NCI-H82 treated with DMSO at 0.1 percent for 48 hours (cell line): ENCODE data around the gene PIWIL4.

Source experiments
- DNase-seq: peaks from one replicate; lab custom pipeline; 2025; ENCODE audit not compliant: unreplicated experiment; lab: John Stamatoyannopoulos, UW

The PIWIL4 gene

GRCh38 chr11:94635072-94635471, 67.9 kb downstream of the PIWIL4 start:
- DNase-seq = no peak

DNA sequence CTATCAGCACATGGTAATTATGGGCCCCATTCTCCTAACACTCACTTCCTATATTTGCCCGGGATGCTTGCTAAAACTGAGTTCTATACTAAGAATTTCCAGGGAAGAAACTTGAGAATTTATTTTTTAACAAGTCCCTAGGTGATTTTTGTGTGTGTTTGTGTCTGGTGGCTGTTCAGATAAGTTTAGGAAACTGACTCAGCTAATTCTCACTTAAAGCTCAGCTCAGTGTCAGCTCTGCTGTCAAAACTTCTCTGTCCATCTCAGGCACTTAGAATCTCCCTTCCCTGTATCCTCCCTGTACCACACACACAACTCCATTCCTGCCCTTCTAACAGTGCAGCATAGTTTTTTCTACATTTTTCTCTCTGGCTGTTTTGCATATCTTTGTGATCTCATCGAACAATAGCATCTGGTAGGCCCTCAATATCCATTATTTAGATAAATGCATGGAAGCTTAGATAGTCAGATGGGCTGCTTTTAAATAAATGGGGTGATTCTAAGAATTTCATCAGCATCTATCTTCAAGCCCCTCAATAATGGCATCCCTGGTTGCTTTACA, 69.3 kb downstream of the PIWIL4 start:
- DNase-seq = no peak

GRCh38 chr11:94638301-94638901, 71.2 kb downstream of the PIWIL4 start:
- DNase-seq = no peak

GRCh38 chr11:94638902-94639373, 71.8 kb downstream of the PIWIL4 start:
- no peak for DNase-seq

DNA sequence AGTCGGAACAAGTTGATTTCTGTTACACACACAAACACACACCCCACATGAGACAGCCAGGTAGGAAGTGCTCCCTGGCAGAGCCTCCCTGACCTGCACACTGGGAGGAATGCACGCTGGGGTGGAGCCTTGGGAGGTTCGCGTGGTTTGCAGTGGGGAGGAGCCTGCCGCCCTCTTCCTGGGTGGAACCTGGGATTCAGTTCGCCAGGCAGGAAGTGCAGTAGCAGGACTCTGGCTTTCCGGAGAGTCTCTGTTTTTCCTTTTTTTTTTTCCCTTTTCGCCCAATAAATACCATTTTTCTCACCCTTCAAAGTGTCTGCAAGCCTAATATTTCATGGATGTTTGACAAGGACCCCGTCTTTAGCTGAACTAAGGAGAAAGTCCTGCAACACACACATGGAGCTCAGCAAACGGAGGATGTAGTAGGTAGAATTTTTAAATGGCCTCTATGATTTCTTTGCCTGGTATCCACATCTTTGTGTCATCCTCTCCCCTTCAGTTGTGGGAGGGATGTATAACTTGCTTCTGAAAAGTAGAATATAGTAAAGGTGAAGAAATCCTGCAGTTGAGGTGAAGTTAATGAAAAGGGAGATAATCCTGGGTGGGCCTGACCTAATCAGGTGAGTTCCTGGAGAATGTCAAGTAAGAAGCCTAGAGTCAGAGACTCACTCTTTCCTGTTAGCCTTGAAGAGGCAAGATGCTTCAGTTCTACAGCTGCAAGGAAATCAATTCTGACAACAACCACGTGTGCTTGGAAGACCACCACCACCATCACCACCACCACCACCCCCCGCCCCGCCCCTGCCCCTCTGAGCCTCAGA, 72.9 kb downstream of the PIWIL4 start:
- no peak for DNase-seq

DNA sequence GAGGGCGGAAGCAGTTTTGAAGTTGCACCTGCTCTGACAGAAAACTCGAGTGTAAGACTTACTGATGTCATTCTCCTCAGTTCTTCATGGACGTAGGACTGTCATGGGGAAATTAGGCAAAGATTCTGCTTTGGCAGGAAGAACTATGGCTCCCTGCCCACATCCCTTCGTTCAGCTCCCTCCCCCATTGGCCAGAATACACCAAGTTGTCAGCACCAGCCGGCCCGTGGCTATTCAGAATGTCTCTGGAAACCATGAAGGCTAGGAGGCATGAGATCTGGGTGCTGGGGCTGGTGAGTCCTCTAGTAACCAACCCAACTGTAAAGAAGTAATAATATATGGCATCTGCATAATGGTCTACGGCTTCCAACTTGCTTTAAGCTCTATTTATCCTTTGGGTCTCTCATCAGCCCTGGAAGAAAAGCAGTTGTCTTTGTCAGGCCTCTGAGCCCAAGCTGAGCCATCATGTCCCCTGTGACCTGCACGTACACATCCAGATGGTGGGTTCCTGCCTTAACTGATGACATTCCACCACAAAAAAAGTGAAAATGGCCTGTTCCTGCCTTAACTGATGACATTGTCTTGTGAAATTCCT, 74.1 kb downstream of the PIWIL4 start:
- no peak for DNase-seq

DNA sequence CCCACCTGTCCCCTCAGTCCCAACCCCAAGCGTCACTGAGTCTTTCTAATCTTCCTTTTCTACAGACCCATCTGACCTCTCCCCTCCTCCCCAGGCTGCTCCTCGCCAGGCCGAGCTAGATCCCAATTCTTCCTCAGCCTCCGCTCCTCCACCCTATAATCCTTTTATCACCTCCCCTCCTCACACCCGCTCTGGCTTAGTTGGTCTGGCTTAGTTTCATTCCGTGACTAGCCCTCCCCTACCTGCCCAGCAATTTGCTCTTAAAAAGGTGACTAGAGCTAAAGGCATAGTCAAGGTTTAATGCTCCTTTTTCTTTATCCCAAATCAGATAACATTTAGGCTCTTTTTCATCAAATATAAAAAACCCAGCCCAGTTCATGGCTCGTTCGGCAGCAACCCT, 76.0 kb downstream of the PIWIL4 start:
- DNase-seq = peak; percentile 30

DNA sequence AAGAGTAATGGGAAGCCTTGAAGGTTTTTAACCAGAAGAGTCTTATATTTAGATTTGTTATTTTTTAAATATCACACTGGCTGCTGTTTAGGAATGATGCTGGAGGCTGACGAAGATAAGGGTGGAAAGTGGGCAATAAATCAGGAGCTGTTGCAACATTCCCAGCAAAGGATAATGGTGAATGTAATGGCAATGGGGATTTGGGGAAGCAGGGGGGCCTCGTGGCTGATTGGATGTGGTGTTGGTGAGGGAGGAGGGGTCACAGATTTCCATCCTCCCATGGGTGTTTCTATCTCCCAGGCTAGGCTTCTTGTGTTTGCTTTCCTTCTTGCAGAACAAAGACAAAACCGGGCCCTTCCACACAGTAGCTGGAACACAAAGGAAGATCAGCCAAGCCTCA, 80.8 kb downstream of the PIWIL4 start:
- no peak for DNase-seq

DNA sequence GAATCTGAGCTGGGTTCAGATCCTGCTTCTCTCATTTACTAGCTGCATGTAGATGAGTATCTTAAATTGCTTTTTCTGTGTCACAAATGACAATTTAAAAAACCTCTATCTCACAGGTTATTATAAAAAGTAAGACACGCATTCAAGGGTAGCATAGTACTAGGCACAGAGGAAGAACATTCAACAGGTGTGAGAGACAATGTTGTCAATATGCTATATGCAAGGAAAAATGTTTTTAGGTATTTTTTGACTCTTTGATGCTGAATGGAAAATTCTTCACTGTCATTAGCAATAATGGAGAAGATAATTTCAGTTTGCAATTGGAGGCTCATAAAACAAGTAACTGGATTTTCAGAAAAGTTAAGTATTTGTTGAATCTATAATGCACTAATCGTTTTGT, 81.6 kb downstream of the PIWIL4 start:
- no peak for DNase-seq

DNA sequence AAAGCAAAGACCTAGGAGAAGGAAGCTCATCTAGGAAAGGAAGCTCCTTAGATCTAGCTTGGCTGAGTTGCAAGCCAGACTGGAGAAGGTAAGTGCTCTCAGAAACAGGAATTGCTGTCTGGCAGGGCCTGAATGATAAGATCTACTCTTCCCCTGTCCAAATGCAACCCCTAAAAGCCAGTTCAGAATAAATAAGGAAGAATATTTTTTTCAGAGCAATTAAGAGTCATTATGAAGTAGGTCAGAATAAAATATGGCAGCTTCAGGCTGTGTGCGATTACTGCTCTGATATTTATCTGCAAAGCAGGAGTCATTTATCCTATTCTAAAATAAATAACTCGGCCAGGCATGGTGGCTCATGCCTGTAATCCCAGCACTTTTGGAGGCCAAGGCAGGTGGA, 82.1 kb downstream of the PIWIL4 start:
- DNase-seq = no peak

DNA sequence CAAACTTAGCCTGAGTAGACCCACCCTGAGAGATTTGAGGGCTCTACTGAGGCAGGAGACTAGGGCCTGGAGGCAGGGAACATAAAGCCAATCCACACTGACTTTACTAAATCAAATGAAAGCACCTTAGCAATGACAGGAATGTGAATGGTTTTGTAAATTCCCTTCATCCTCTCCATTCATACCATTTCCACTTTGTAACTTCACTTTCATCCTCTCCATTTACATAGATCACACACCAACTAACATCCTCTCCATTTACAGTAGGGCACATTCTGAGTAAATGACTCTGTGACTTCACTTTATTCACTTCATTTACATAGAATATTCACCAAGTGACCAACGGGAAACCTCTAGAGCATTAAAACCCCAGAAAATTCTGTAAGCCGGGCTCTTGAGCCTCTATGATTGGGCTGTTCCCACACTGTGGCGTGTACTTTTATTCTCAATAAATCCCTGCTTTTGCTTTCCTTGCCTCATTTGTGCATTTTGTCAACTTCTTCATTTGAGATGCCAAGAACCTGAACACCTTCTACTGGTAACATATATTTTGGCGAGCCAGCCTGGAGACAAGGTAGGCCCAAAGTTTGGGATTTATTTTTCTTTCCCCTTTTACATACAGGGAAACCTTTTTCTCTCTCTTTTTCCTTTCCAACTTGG, 82.9 kb downstream of the PIWIL4 start:
- no peak for DNase-seq

- no peak for DNase-seq
Observed at GRCh38 chr11:94650756-94651155, 83.6 kb downstream of the PIWIL4 start.

GRCh38 chr11:94652735-94653284, 85.6 kb downstream of the PIWIL4 start:
- no peak for DNase-seq

GRCh38 chr11:94653561-94653960, 86.4 kb downstream of the PIWIL4 start:
- no peak for DNase-seq

DNA sequence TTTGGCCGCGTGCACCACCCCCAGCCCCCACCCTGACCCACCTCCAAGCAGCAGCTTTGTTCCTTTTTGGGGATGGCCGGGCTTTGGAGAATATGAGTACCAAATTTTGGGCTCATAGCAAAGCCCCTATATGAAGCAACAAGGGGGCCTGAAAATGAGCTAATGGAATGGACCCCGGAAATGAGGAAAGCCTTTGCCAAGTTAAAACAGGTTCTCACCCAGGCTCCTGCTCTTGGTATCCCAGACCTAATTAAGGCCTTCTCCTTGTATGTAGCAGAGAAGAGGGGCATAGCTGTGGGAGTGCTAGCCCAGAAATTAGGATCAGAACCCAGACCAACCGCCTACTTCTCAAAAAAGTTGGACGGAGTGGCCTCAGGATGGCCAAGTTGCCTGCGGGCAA, 87.0 kb downstream of the PIWIL4 start:
- no peak for DNase-seq

- DNase-seq = no peak
Observed at GRCh38 chr11:94655291-94655690, 88.1 kb downstream of the PIWIL4 start.

GRCh38 chr11:94655956-94656355, 88.8 kb downstream of the PIWIL4 start:
- DNase-seq = no peak

DNA sequence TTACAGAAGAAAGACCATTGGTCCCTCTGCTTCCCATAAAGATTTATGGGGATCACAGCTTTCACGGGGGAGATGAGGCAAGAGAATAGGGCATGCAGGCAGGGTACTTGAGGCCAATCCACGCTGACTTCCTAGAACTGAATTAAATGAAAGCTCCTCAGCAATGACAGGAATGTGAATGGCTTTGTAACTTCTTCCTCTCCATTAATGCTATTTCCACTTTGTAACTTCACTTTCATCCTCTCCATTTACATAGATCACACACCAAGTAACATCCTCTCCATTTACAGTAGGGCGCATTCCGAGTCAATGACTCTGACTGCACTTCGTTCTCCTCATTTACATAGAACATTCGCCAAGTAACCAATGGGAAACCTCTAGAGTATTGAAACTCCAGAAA, 89.8 kb downstream of the PIWIL4 start:
- no peak for DNase-seq

GRCh38 chr11:94657629-94658028, 90.5 kb downstream of the PIWIL4 start:
- no peak for DNase-seq

GRCh38 chr11:94658386-94658785, 91.2 kb downstream of the PIWIL4 start:
- no peak for DNase-seq

- DNase-seq = no peak
Observed at GRCh38 chr11:94658888-94659287, 91.7 kb downstream of the PIWIL4 start.
